OCI-LY3 (cell line): ENCODE measurements around the gene CGN.

Source experiments
- H2AFZ ChIP-seq: fragments of 200-600, 300-600 bp; shearing (Covaris generic); 2 replicates; pipeline ENCODE4 v1.6.0; 2014; ENCODE audit warnings: antibody characterized with exemption, low read depth, low read length
- H3K27ac ChIP-seq: fragments of 200-600, 300-600 bp; sonication (generic); 2 replicates; pipeline ENCODE4 v1.5.1; 2014; ENCODE audit warnings: mild to moderate bottlenecking, low read length, moderate library complexity, mixed read lengths
- H3K27me3 ChIP-seq: fragments of 200-600, 300-600 bp; sonication (generic); 2 replicates; pipeline ENCODE4 v1.6.1; 2014; ENCODE audit warnings: low read depth, low read length, mixed read lengths
- H3K36me3 ChIP-seq: fragments of 200-600, 300-600 bp; sonication (generic); replicated peaks from 2 replicates; pipeline ENCODE3; 2014; ENCODE audit warnings: low read depth, low read length, mixed read lengths
- H3K4me1 ChIP-seq: fragments of 300-600, 200-600 bp; sonication (generic); 2 replicates; pipeline ENCODE4 v1.6.1; 2014; ENCODE audit warnings: low read length, mixed read lengths
- H3K4me2 ChIP-seq: fragments of 200-600, 300-600 bp; sonication (generic); 2 replicates; pipeline ENCODE4 v1.6.1; 2014; ENCODE audit warnings: low read length, mixed read lengths
- H3K4me3 ChIP-seq: fragments of 300-600, 200-600 bp; sonication (generic); 2 replicates; pipeline ENCODE4 v1.5.1; 2014; ENCODE audit warnings: antibody characterized with exemption, mild to moderate bottlenecking, low read length, moderate library complexity
- H3K79me2 ChIP-seq: fragments of 300-600, 200-600 bp; shearing (Covaris generic); 2 replicates; pipeline ENCODE4 v1.6.1; 2014; ENCODE audit warnings: mild to moderate bottlenecking, low read length, mixed read lengths
- H3K9ac ChIP-seq: fragments of 300-600, 200-600 bp; shearing (Covaris generic); 2 replicates; pipeline ENCODE4 v1.6.0; 2014; ENCODE audit warnings: mild to moderate bottlenecking, low read length, moderate library complexity
- H3K9me3 ChIP-seq: fragments of 200-600, 300-600 bp; shearing (Covaris generic); 2 replicates; pipeline ENCODE4 v1.6.1; 2014; ENCODE audit warnings: low read length, mixed read lengths; ENCODE audit not compliant: insufficient read depth
- H4K20me1 ChIP-seq: fragments of 200-600, 300-600 bp; sonication (generic); 2 replicates; pipeline ENCODE4 v1.6.1; 2016; ENCODE audit warnings: low read length, mixed read lengths; ENCODE audit not compliant: insufficient read depth
- EZH2phosphoT487 ChIP-seq: fragments of 200-600 bp; shearing (Covaris generic); IDR thresholded peaks from 2 replicates; pipeline ENCODE4 v1.6.1; 2018; ENCODE audit warnings: antibody characterized with exemption, mixed run types, low read depth
- TF ChIP-seq, protein P1 (sequence below): fragments of 200-600, 300-600 bp; sonication (generic); IDR thresholded peaks from 2 replicates; pipeline ENCODE4 v1.5.1; 2014; ENCODE audit warnings: antibody characterized with exemption, low read length, low read depth

Gene CGN

DNA sequence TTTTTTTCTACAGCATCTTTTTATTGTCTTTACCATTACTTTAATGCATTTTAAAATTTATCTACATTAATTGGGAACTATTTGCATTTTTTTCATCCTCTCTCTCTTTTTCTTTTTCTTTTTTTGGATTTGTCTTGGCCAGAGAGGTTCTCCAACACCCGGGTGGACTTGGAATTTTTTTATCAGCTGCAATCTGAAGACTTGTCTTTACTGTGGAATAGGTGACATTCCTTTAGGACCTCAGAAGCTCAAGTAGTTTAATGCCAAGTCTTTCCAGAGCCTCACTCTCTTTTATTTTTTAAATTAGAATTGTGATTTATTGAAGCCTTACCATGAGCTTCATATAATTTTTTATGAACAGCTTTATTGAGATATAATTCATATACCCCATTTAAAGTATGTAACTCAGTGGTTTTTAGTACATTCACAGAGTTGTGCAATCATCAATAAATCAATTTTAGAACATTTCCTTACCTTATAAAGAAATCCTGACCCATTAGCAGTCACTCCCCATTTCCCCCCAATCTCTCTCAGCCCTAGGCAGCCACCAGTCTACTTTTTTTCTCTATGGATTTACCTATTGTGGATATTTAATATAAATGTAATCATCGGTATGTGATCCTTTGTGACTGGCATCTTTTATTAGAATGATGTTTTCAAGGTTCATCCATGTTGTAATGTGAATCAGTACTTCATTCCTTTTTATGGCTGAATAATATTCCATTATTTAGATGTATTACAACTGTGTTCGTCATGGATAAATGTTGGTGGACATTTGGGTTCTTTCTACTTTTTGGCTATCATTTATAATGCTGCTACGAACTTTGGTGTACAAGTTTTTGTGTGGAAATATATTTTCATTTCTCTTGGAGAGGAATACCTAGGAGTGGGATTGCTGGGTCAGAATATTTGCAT is 35.1 kb downstream of the CGN start:
- no peak overlapping the region for H3K4me2 ChIP-seq
- H3K9me3 ChIP-seq: no peaks in the 10 kb centered on the region
- no peaks in the 10 kb centered on the region; the same call in 1 of the 2 replicates for H3K4me1 ChIP-seq
- H3K4me3 ChIP-seq: no peak overlapping the region
- H2AFZ ChIP-seq: no peak overlapping the region
- no peaks in the 10 kb centered on the region for H3K36me3 ChIP-seq
- H3K9ac ChIP-seq: no peak overlapping the region
- no peaks in the 10 kb centered on the region for H3K27me3 ChIP-seq
- no peaks in the 10 kb centered on the region for H4K20me1 ChIP-seq
- no peak for TF ChIP-seq EZH2phosphoT487
- TF ChIP-seq, protein P1, sequence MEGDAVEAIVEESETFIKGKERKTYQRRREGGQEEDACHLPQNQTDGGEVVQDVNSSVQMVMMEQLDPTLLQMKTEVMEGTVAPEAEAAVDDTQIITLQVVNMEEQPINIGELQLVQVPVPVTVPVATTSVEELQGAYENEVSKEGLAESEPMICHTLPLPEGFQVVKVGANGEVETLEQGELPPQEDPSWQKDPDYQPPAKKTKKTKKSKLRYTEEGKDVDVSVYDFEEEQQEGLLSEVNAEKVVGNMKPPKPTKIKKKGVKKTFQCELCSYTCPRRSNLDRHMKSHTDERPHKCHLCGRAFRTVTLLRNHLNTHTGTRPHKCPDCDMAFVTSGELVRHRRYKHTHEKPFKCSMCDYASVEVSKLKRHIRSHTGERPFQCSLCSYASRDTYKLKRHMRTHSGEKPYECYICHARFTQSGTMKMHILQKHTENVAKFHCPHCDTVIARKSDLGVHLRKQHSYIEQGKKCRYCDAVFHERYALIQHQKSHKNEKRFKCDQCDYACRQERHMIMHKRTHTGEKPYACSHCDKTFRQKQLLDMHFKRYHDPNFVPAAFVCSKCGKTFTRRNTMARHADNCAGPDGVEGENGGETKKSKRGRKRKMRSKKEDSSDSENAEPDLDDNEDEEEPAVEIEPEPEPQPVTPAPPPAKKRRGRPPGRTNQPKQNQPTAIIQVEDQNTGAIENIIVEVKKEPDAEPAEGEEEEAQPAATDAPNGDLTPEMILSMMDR: no peak
- H3K79me2 ChIP-seq: no peaks in the 10 kb centered on the region
- H3K27ac ChIP-seq: no peak overlapping the region

DNA sequence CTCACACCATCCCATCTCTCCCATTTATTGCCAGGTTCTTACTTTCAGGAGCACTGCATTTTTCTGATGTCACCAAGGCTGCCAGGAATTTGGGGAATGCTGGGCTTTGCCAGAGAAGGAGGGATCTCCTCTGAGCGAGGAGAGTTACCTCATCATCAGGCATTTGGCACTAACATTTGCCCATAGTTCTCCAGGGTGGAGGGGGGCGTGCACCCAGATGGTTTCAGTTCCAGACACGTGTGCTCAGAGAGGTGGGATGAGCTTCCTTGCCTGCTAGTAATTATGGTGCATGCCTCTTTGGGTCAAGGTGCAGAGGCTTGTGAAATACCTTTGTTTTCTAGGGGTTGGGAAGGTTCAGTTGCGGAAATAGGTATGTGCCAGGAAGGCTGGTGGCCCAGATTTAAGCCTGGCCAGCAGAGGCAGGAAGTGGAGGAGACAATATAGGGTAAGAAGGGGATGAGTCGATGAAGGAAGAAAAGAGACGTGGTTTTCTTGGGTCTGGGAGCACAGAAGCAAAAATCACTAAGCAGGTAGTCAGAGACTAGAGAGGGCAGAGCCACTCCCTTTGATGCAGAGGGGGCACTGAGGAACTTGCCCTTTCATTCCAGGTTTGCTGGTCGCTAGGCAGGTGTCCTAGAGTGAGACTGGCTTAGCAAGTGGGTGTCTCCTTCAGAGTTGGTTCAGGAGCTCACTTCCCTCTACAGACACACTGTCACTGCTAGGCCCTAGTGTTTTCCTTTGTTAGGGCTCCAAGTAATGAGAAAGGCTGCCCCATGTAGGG is 36.1 kb downstream of the CGN start:
- no peak overlapping the region for H3K4me2 ChIP-seq
- H3K36me3 ChIP-seq: no peaks in the 10 kb centered on the region
- H3K79me2 ChIP-seq: no peaks in the 10 kb centered on the region
- no peak overlapping the region; the same call in 1 of the 2 replicates for H2AFZ ChIP-seq
- H3K4me3 ChIP-seq: no peak overlapping the region
- no peaks in the 10 kb centered on the region; the same call in 1 of the 2 replicates for H3K4me1 ChIP-seq
- no peaks in the 10 kb centered on the region for H4K20me1 ChIP-seq
- H3K27me3 ChIP-seq: no peaks in the 10 kb centered on the region
- H3K9me3 ChIP-seq: no peaks in the 10 kb centered on the region
- TF ChIP-seq EZH2phosphoT487: no peak
- TF ChIP-seq, protein P1: no peak
- H3K27ac ChIP-seq: no peak overlapping the region
- H3K9ac ChIP-seq: no peak overlapping the region

DNA sequence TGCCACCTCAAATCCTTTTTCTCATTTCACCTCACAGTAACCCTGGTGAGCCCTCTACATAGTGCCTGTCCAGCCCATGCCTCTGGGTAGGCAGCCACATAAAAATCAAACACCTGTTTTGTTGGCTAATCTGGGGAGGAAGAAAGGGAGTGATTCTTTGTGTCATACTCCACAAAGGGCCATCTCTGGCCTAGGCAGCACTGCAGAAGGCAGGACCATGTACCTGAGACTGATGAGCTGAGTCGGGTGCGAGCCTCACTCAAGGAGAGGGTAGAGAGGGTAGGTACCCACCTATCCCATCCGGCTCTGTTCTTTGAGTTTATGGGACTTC is 36.7 kb downstream of the CGN start:
- Histone ChIP-seq H3K9me3 (no peaks in the 10 kb centered on the region), H3K36me3 (no peaks in the 10 kb centered on the region), H3K9ac (no peak overlapping the region), H3K4me1 (no peaks in the 10 kb centered on the region; the same call in 1 of the 2 replicates), H3K79me2 (no peaks in the 10 kb centered on the region), H2AFZ (no peak overlapping the region), H3K4me2 (no peak overlapping the region), H3K27me3 (no peaks in the 10 kb centered on the region), H4K20me1 (no peaks in the 10 kb centered on the region), H3K4me3 (no peak overlapping the region), H3K27ac (no peak overlapping the region)
- no peak for TF ChIP-seq EZH2phosphoT487
- TF ChIP-seq, protein P1: no peak

DNA sequence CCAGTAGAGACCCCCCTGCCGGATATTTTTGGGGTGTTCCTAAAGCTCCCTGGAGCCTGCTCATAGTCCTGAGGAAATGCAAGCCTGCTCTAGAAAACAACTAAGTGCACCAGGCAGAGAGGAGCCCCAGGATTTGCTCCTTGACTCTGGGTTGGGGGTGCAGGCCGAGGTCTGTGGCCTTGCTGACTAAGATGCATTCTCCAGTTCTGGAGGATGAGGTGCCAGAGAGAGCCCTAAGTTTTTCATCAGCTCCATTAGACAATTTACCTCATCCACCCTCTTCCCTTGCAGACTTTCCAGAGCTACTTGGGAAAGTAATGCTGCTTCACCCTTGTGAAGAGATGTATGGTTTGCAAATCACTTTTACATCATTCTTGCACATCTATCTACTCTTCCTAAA is 38.0 kb downstream of the CGN start:
- no peaks in the 10 kb centered on the region for H3K36me3 ChIP-seq
- H3K4me1 ChIP-seq: no peaks in the 10 kb centered on the region; the same call in 1 of the 2 replicates
- H3K27ac ChIP-seq: no peak overlapping the region
- no peak overlapping the region for H3K4me2 ChIP-seq
- H2AFZ ChIP-seq: no peak overlapping the region
- no peaks in the 10 kb centered on the region for H3K79me2 ChIP-seq
- no peaks in the 10 kb centered on the region for H4K20me1 ChIP-seq
- no peak overlapping the region for H3K9ac ChIP-seq
- no peaks in the 10 kb centered on the region for H3K27me3 ChIP-seq
- TF ChIP-seq EZH2phosphoT487: no peak
- no peaks in the 10 kb centered on the region for H3K9me3 ChIP-seq
- H3K4me3 ChIP-seq: no peak overlapping the region
